8988T (cell line): ENCODE results near the gene LRRC57.

Source experiments
- DNase-seq: peaks from one replicate; pipeline ENCODE4 v3.0.0; 2011

LRRC57 gene

DNA sequence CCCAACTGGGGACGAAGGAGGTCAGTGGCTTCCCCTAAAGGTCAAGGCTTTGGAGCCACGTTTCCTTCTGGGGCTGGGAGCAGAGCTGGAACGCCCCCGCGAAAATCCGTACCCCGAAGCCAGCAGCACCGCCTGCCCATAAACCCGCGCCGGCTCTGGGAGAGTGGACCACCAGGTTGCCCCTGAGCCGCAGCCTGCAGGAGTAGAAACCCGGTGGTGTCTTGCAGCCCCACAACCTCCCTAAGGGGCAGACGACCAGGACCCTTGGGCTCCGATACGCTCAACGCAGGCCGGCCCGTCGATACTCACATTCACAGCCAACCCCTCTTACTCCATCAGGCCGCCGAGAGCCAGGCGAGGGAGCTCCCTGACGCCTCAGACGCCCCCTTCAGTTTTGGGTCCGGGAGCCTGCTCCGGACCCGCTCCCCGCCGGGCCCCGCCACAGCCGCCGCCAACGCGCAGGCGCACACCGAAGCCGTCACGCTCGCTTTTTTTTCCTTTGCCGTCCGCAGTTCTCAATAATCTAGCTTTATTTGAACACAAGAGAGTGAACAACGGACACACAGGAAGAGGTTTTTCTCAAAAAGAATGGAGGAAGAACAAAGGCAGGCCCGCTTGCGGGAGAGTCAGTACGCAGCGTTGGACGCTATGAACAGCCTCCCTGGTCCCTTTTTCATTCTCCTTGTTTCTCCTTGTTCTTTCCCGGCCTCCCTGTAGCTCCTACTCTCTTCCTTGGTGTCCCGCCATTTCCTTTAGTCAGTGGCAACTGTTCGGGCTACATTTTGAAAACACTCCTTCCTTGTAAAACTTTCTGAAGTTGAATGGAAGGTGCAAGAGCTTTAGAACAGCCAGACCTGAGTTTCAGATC is 57.7 kb downstream of the LRRC57 start, which contains the start of gene ZNF106:
ZNF106 (minus strand) TSS at position 471 of the 868 bp plus-strand sequence. CDS start 18,852 bp downstream, outside the sequence.
- peak; percentile 58 for DNase-seq

DNA sequence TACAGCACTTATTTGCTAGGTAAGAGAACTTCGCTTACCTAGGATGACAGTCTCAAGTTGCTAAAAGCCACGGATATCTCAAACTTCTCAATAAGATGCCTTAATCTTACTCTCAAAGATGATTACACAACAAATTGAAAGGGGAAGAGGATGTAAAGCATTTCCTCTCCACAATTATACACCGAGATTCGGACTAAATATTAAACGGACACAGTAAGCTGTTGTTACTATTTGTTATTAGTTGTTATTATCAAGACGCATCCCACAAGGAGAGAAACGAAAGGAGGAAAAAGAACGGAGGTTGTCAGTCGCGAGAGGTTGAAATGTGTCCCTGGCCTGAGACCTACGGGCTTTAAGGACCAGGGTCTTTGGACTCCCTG is 58.3 kb downstream of the LRRC57 start:
- no peak for DNase-seq
